WTC11 (cell line): ENCODE results near the gene PLEKHM3. TPM values are rescaled to one million over a fixed set of nuclear protein-coding genes. Genes with fewer than 3 reads are reported as not detected.
A peak's percentile ranks its signal among the peaks of the same experiment; 100 is the strongest.

Experiments
- ATAC-seq: fragments of 200-7000 bp; cut with Tn5 transposase; 2 replicates; pipeline ENCODE4 v1.10.0; 2021; ENCODE audit warnings: mild to moderate bottlenecking, moderate library complexity
- CTCF ChIA-PET: fragments of 300-600 bp; sonication (Branson Sonifier 250); formaldehyde crosslinking; loops from one replicate; lab custom pipeline; 2021; ENCODE audit warnings: antibody characterized with exemption; lab: Charles Lee
- POLR2A ChIA-PET: fragments of 350-600 bp; sonication (Branson Sonifier 250); formaldehyde crosslinking; loops from one replicate; lab custom pipeline; 2021; ENCODE audit warnings: antibody characterized with exemption; lab: Charles Lee
- DNase-seq: peaks from one replicate; pipeline ENCODE4 v3.0.0; 2021; ENCODE audit warnings: low spot score
- H3K27ac Mint-ChIP-seq: 2 replicates; pipeline ENCODE4 v1.8.0; 2021; ENCODE audit warnings: mixed read lengths
- H3K27me3 Mint-ChIP-seq: 2 replicates; pipeline ENCODE4 v1.8.0; 2021; ENCODE audit warnings: low read depth, mild to moderate bottlenecking, moderate library complexity, mixed read lengths
- H3K36me3 Mint-ChIP-seq: 2 replicates; pipeline ENCODE4 v1.8.0; 2021; ENCODE audit warnings: mixed read lengths
- H3K4me1 Mint-ChIP-seq: 2 replicates; pipeline ENCODE4 v1.8.0; 2022; ENCODE audit warnings: mixed read lengths
- H3K4me3 Mint-ChIP-seq: 2 replicates; pipeline ENCODE4 v1.8.0; 2021; ENCODE audit warnings: mild to moderate bottlenecking, moderate library complexity, mixed read lengths
- H3K9me3 Mint-ChIP-seq: 2 replicates; pipeline ENCODE4 v1.8.0; 2021; ENCODE audit warnings: mixed read lengths
- ATF1 ChIP-seq: sonication (generic); formaldehyde crosslinking; IDR thresholded peaks from 2 replicates; pipeline ENCODE4 v1.8.1; 2023; ENCODE audit warnings: mild to moderate bottlenecking, moderate library complexity, missing genetic modification reagents
- CREM ChIP-seq: sonication (generic); formaldehyde crosslinking; IDR thresholded peaks from 2 replicates; pipeline ENCODE4 v1.8.1; 2022; ENCODE audit warnings: mild to moderate bottlenecking, missing genetic modification reagents, moderate library complexity
- E2F5 ChIP-seq: sonication (generic); formaldehyde crosslinking; IDR thresholded peaks from 2 replicates; pipeline ENCODE4 v1.8.1; 2022; ENCODE audit warnings: mild to moderate bottlenecking, moderate library complexity, missing genetic modification reagents
- ETV6 ChIP-seq: sonication (generic); formaldehyde crosslinking; IDR thresholded peaks from 2 replicates; pipeline ENCODE4 v1.8.1; 2022; ENCODE audit warnings: mild to moderate bottlenecking, missing genetic modification reagents
- FOXJ3 ChIP-seq: sonication (generic); formaldehyde crosslinking; IDR thresholded peaks from 2 replicates; pipeline ENCODE4 v1.9.0; 2021; ENCODE audit warnings: missing genetic modification reagents, mild to moderate bottlenecking, borderline replicate concordance
- FOXK1 ChIP-seq: sonication (generic); formaldehyde crosslinking; IDR thresholded peaks from 2 replicates; pipeline ENCODE4 v1.8.0; 2022; ENCODE audit warnings: mild to moderate bottlenecking, moderate library complexity, missing genetic modification reagents
- HMGXB4 ChIP-seq: sonication (generic); formaldehyde crosslinking; IDR thresholded peaks from 2 replicates; pipeline ENCODE4 v1.8.1; 2023; ENCODE audit warnings: mild to moderate bottlenecking, moderate library complexity, missing genetic modification reagents
- IRF2 ChIP-seq: sonication (generic); formaldehyde crosslinking; IDR thresholded peaks from 2 replicates; pipeline ENCODE4 v1.8.0; 2022; ENCODE audit warnings: low read depth, missing genetic modification reagents, borderline replicate concordance
- JUN ChIP-seq: sonication (generic); formaldehyde crosslinking; IDR thresholded peaks from 2 replicates; pipeline ENCODE4 v1.8.0; 2023; ENCODE audit warnings: mild to moderate bottlenecking, missing genetic modification reagents
- MLX ChIP-seq: sonication (generic); formaldehyde crosslinking; IDR thresholded peaks from 2 replicates; pipeline ENCODE4 v1.8.1; 2023; ENCODE audit warnings: mild to moderate bottlenecking, missing genetic modification reagents, moderate library complexity
- NFATC4 ChIP-seq: fragments of 250-450 bp; sonication (Bioruptor Pico); IDR thresholded peaks from 2 replicates; pipeline ENCODE4 v1.9.0; 2021; ENCODE audit warnings: mild to moderate bottlenecking
- PRDM15 ChIP-seq: sonication (generic); formaldehyde crosslinking; IDR thresholded peaks from 2 replicates; pipeline ENCODE4 v1.8.0; 2022; ENCODE audit warnings: missing genetic modification reagents
- PREB ChIP-seq: sonication (generic); formaldehyde crosslinking; IDR thresholded peaks from 2 replicates; pipeline ENCODE4 v1.8.1; 2022; ENCODE audit warnings: mild to moderate bottlenecking, missing genetic modification reagents, moderate library complexity, borderline replicate concordance
- PRRX2 ChIP-seq: fragments of 250-450 bp; sonication (Bioruptor Pico); IDR thresholded peaks from 2 replicates; pipeline ENCODE4 v1.8.0; 2021; ENCODE audit warnings: mild to moderate bottlenecking
- TEAD4 ChIP-seq: sonication (generic); formaldehyde crosslinking; IDR thresholded peaks from 2 replicates; pipeline ENCODE4 v1.8.0; 2022; ENCODE audit warnings: mild to moderate bottlenecking, missing genetic modification reagents
- ZNF121 ChIP-seq: sonication (generic); formaldehyde crosslinking; IDR thresholded peaks from 2 replicates; pipeline ENCODE4 v1.8.0; 2023; ENCODE audit warnings: missing genetic modification reagents
- ZNF232 ChIP-seq: sonication (generic); formaldehyde crosslinking; IDR thresholded peaks from 2 replicates; pipeline ENCODE4 v1.8.0; 2022; ENCODE audit warnings: mild to moderate bottlenecking, missing genetic modification reagents
- ZNF396 ChIP-seq: fragments of 250-450 bp; sonication (Bioruptor Pico); IDR thresholded peaks from 2 replicates; pipeline ENCODE4 v1.8.0; 2021; ENCODE audit warnings: mild to moderate bottlenecking, moderate library complexity, borderline replicate concordance
- total RNA-seq: library from RNA; stranded (reverse); gene quantifications from 3 replicates; pipeline ENCODE4 v1.2.3, GENCODE V29; 2021
- TF ChIP-seq, protein P1 (sequence below): sonication (generic); formaldehyde crosslinking; IDR thresholded peaks from 2 replicates; pipeline ENCODE4 v1.8.1; 2023; ENCODE audit warnings: mild to moderate bottlenecking, missing genetic modification reagents, moderate library complexity
- TF ChIP-seq, protein P2 (sequence below): sonication (generic); formaldehyde crosslinking; IDR thresholded peaks from 2 replicates; pipeline ENCODE4 v1.8.0; 2022; ENCODE audit warnings: mild to moderate bottlenecking, missing genetic modification reagents
- TF ChIP-seq, protein P3 (sequence below): sonication (generic); formaldehyde crosslinking; IDR thresholded peaks from 2 replicates; pipeline ENCODE4 v1.8.0; 2022; ENCODE audit warnings: mild to moderate bottlenecking, missing genetic modification reagents
- TF ChIP-seq, protein P4 (sequence below): fragments of 250-450 bp; sonication (Bioruptor Pico); IDR thresholded peaks from 2 replicates; pipeline ENCODE4 v1.9.0; 2021; ENCODE audit warnings: mild to moderate bottlenecking, borderline replicate concordance

Gene PLEKHM3
- total RNA-seq, 1 experiment from 2014 or later: 5.8 TPM

DNA sequence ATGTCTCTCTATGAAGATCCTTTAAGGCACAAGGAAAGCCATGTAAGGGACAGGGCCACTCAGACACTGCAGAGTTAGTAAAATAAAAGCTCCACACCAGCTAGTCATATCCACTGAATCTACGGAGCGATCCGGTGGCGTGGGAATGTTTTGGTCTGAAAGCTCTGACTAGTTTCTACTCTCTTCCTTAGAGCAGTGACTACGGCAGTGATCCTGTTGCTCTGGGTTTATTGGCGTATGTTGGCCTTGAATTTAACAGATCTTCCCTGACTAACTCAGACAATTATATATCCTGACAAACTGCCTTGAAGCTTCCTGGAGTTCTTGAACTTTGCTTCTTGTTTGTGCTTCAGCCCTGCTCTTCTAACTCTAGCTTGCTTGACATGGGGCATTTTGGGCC lies 140.3 kb downstream of the PLEKHM3 start (continued):
- TF ChIP-seq, protein P1, sequence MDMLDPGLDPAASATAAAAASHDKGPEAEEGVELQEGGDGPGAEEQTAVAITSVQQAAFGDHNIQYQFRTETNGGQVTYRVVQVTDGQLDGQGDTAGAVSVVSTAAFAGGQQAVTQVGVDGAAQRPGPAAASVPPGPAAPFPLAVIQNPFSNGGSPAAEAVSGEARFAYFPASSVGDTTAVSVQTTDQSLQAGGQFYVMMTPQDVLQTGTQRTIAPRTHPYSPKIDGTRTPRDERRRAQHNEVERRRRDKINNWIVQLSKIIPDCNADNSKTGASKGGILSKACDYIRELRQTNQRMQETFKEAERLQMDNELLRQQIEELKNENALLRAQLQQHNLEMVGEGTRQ (CRISPR knock-in tag): no peak
- no peak for TF ChIP-seq MLX (CRISPR knock-in tag)
- TF ChIP-seq, protein P2, sequence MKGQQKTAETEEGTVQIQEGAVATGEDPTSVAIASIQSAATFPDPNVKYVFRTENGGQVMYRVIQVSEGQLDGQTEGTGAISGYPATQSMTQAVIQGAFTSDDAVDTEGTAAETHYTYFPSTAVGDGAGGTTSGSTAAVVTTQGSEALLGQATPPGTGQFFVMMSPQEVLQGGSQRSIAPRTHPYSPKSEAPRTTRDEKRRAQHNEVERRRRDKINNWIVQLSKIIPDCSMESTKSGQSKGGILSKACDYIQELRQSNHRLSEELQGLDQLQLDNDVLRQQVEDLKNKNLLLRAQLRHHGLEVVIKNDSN (CRISPR knock-in tag): no peak
- no peak for TF ChIP-seq HMGXB4 (CRISPR knock-in tag)
- no peak for TF ChIP-seq PRDM15
- TF ChIP-seq ZNF121: no peak
- no peak for TF ChIP-seq FOXJ3
- no peak for TF ChIP-seq E2F5 (CRISPR knock-in tag)
- TF ChIP-seq, protein P3, sequence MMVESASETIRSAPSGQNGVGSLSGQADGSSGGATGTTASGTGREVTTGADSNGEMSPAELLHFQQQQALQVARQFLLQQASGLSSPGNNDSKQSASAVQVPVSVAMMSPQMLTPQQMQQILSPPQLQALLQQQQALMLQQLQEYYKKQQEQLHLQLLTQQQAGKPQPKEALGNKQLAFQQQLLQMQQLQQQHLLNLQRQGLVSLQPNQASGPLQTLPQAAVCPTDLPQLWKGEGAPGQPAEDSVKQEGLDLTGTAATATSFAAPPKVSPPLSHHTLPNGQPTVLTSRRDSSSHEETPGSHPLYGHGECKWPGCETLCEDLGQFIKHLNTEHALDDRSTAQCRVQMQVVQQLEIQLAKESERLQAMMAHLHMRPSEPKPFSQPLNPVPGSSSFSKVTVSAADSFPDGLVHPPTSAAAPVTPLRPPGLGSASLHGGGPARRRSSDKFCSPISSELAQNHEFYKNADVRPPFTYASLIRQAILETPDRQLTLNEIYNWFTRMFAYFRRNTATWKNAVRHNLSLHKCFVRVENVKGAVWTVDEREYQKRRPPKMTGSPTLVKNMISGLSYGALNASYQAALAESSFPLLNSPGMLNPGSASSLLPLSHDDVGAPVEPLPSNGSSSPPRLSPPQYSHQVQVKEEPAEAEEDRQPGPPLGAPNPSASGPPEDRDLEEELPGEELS: no peak
- TF ChIP-seq PREB (CRISPR knock-in tag): no peak
- TF ChIP-seq, all 79 proteins: peak for 0

GRCh38 chr2:207884127-207884526 lies 141.2 kb downstream of the PLEKHM3 start:
- H3K9me3 Mint-ChIP-seq: no peaks in the 10 kb centered on the region
- H3K4me1 Mint-ChIP-seq: peaks cover 36% of the 10 kb centered on the region
- ChIA-PET CTCF (no interaction called here), POLR2A (no interaction called here)
- no peaks in the 10 kb centered on the region for H3K27me3 Mint-ChIP-seq
- H3K27ac Mint-ChIP-seq: 0 out of 2 replicates have a peak overlapping the region, but pooled peaks have one; percentile 22
- H3K36me3 Mint-ChIP-seq: no peaks in the 10 kb centered on the region
- H3K4me3 Mint-ChIP-seq: no peak overlapping the region
- no peak for ATAC-seq
- no peak for DNase-seq
- TF ChIP-seq ETV6 (CRISPR knock-in tag): no peak
- no peak for TF ChIP-seq IRF2 (CRISPR knock-in tag)
- TF ChIP-seq, protein P4, sequence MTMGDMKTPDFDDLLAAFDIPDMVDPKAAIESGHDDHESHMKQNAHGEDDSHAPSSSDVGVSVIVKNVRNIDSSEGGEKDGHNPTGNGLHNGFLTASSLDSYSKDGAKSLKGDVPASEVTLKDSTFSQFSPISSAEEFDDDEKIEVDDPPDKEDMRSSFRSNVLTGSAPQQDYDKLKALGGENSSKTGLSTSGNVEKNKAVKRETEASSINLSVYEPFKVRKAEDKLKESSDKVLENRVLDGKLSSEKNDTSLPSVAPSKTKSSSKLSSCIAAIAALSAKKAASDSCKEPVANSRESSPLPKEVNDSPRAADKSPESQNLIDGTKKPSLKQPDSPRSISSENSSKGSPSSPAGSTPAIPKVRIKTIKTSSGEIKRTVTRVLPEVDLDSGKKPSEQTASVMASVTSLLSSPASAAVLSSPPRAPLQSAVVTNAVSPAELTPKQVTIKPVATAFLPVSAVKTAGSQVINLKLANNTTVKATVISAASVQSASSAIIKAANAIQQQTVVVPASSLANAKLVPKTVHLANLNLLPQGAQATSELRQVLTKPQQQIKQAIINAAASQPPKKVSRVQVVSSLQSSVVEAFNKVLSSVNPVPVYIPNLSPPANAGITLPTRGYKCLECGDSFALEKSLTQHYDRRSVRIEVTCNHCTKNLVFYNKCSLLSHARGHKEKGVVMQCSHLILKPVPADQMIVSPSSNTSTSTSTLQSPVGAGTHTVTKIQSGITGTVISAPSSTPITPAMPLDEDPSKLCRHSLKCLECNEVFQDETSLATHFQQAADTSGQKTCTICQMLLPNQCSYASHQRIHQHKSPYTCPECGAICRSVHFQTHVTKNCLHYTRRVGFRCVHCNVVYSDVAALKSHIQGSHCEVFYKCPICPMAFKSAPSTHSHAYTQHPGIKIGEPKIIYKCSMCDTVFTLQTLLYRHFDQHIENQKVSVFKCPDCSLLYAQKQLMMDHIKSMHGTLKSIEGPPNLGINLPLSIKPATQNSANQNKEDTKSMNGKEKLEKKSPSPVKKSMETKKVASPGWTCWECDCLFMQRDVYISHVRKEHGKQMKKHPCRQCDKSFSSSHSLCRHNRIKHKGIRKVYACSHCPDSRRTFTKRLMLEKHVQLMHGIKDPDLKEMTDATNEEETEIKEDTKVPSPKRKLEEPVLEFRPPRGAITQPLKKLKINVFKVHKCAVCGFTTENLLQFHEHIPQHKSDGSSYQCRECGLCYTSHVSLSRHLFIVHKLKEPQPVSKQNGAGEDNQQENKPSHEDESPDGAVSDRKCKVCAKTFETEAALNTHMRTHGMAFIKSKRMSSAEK (CRISPR knock-in tag): no peak
- TF ChIP-seq CREM (CRISPR knock-in tag): no peak
- TF ChIP-seq NFATC4 (CRISPR knock-in tag): no peak
- TF ChIP-seq ZNF396 (CRISPR knock-in tag): no peak
- no peak for TF ChIP-seq JUN (CRISPR knock-in tag)
- no peak for TF ChIP-seq FOXK1 (CRISPR knock-in tag)
- TF ChIP-seq TEAD4 (CRISPR knock-in tag): no peak
- no peak for TF ChIP-seq PRRX2
- no peak for TF ChIP-seq ATF1 (CRISPR knock-in tag)
- TF ChIP-seq ZNF232 (CRISPR knock-in tag): no peak
